Mesenteric fat pad (tissue), 1 donor: ENCODE data around the gene PJVK. TPM values are rescaled to one million over a fixed set of nuclear protein-coding genes. Genes with fewer than 3 reads are reported as not detected.
A peak's percentile ranks its signal among the peaks of the same experiment; 100 is the strongest.

ENCODE experiments used
- DNase-seq: peaks from one replicate; pipeline ENCODE4 v3.0.0-alpha.2; 2020; ENCODE audit warnings: low spot score
- total RNA-seq: library from RNA; stranded (reverse); fragmentation: NEBNext Ultra II Directional; extraction: Animal tissue kit (Norgen Biotek cat#: 25700); gene quantifications from one replicate; pipeline ENCODE4 v1.2.1, GENCODE V29; 2021
- donor health status: DM: yes; HTN: yes; CAD: no.

Gene PJVK
- total RNA-seq, 1 donor from 2014 or later, result 2.1 TPM

DNA sequence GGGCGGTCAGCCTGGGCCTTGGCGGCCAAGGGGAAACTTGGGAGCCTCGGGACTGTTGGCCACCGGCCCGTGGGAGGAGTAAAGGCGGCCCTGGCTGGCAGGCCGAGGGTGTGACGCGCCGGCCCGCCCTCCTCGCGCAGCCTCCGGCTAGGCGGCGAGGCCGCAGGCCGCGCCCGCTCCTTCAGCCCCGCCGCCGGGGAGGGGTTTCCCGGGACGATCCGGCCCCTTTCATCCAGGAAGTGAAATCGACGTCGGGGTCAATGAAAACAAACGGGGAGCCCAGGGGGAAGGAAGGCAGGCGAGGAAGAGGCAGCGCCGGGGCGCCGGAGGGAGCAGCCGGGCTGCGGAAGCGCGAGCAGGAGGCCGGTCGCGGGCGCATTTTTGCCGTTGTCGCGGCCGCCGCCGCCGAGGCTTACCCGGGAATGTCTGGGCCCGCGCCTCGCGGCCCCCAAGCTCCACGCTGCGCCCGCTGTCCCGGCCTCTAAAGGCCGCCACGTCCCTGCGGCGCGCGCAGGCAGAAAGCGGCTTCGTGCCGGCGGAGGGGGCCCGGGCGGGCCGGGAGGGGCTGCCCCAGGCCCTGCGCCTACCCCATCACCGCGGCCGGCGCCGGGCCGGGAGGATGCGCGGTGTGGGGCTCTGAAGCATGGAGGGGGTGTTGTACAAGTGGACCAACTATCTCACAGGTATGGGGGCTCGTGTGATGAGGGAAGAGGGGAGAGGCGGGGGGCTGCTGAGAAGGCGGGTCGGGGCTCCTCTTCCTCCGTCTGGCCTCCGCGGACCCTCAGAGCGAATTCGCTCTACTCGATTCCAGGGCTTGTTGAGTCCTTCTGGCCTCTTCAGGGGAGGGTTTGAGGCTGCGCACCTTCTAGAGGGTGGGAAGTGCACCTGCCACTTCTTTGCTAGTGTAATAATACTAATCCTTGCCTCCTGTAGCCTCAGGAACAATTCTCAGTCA, 29.3 kb downstream of the PJVK start, which contains the start of gene PLEKHA3:
TSS of gene PLEKHA3 (plus strand) at position 231 of the 955 bp plus-strand sequence. CDS start at position 644, 413 bp downstream.
- DNase-seq, result peak; percentile 99

DNA sequence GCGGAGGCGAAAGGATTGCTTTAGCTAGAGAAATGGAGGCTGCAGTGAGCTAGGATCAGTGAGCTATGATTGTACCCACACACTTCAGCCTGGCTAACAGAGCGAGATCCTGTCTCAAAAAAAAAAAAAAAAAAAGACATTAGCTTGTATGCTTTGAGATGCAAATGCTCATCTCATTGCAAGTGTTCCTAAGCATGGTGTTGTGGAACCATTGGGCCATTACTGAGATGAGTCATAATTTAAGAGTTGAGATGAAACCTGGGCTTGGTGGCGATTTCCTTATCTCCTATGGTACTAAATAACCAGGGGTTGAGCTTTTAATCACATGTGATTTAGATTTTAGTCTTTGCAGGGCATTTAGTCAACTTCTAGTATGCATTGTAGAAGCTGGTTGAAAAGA, 31.3 kb downstream of the PJVK start:
- DNase-seq, result no peak

DNA sequence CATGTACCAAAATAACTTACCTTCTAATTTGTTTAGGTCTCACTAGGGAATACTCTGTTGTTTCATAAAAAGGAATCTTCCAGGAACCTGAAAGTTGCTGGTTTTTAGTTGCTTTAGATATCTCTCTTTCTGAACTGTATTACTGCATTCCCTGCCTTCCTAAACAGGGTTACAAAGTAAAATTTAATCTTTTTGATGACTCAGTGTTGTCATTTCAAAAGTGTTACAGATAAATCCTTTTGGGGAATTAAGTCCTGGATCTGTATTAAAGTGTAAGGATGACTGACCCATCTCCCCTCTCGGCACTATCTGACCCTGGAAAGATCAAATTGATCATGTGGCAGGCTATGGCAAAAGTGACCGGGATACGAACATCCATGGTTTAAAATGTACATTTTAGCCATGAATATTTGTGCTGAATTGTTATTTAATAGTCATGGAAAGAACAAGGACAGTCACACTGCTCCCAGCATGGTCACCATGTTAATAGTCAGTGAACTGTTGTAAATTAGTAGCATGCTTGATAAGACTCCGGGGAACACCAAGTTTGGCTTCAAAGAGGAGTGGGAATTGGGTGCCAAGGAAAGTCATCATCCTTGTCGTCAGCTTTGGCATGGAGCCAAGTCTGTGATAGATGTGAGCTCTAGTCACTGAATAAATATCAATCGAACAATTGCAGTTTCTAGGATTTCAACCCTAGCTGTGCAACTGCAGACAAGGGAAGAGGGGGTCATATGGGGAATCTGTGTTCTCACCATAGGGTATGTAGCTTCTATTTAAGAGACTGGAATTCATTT, 33.3 kb downstream of the PJVK start:
- DNase-seq, result no peak

DNA sequence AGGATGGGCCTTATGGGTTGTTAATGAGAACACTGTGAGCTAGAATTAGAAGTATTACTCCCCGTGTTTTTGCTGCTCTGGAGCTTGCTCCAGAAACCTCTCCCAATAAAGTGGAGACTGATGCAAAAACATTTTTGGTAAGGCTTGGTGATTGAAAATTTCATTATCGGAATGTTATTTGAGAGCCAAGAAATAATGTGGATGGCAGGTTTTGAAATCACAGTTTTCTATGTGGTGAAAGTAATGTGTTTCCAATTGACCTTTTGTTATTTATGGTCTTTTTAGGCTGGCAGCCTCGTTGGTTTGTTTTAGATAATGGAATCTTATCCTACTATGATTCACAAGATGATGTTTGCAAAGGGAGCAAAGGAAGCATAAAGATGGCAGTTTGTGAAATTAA, 34.2 kb downstream of the PJVK start:
- no peak for DNase-seq

DNA sequence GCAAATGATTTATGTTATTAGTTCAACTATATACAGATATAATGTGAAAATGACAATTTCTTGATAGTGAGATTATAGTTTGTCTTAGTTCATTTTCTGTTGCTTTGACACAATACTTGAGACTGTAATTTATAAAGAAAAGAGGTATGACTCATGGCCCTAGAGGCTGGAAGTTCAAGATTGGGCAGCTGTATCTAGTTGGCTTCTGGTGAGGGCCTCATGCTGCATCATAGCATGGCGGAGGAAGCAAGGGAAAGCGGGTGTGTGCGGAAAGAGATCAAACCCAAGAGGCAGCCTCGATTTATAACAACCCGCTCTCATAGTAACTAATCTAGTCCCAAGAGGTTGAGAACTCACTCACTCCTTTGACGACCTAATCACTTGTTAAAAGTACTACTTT, 40.4 kb downstream of the PJVK start:
- DNase-seq, result no peak

DNA sequence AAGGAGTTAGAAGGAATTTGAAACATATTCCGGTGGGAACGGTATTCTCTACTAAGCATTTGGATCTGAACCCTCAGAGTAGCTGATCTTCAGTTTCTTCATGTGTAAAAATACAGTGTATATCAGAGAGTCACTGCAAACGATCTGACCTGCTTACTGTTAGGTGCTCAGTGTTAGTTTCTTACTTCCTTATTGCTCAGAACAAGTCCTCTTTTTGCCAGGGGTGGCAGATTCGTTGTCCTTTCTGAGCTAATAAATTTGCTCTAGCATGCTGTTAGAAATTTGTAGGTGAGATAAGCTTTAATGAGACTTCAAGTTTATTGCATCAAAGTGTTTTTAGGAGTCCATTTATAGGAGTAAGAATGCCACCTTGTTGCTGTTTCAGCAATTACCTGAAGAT, 44.9 kb downstream of the PJVK start:
- DNase-seq, result no peak

DNA sequence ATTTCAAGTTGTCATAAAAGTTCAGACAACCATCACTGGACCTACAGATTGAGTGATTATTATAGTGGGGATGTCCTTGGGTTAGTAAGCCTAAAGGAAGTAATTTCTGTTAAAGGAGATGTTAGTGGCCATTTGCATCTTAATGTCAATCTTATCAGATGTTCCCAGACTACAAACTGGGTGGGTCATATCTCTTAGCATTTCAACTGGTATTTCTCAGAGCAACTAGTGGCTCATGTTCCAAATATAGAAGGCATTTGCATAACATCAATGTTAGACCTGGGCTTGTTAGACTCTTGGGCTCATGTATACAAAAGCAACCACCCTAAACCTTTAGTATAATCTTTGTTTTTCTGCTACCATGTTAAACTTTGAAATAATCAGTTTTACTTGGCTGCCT, 47.0 kb downstream of the PJVK start:
- no peak for DNase-seq

DNA sequence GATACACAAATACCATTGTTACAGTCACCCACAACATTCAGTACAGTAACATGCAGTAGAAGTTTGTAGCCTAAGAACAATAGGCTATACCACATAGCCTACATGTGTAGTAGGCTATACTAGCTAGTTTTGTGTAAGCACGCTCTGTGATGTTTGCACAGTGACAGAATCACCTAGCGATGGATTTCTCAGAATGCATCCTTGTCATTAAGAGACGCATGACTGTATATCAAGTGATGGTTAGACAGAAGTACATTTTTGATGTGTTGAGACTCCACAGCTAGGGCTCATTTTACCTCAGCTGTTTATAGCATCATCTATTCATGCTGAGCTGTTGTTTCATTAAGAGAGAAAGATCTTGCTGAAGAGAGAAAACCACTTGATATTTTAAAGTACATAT, 48.5 kb downstream of the PJVK start:
- DNase-seq, result no peak

DNA sequence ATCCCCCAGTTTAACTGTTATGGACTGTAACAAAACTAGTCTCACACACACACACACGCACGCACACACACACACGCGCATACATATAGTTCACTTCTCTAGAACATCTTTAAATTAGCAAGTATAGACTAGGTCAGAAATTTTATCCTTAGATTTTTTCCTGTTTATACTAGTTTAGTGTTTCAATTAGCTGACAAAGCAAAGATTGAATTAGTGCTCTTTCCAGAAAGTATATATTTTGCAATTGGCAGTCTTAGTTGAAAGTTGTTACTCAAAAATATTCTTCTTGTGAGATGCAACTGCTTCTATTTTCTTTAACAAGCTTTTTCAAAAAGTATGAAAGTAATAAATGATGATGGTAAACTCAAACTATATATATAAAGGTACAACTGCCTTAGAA, 51.6 kb downstream of the PJVK start:
- no peak for DNase-seq

DNA sequence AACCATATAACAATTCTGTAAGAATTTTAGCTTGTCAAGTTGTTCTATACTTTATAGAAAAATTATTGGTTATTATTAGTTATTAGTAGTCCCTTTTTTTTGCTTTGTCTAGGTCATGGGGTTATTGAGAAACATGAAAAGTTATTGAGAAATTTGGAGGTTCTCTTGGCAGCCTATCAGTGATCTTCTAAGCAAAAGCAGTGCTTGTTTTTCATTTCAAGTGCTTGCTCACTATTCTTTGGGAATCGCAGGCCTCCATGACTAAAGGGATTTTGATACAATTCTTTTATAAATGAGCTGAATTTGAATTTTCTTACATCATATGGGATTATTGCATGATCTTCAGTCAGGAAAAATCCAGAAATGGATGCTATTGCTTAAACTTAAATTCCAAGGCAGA, 54.9 kb downstream of the PJVK start:
- DNase-seq, result no peak

DNA sequence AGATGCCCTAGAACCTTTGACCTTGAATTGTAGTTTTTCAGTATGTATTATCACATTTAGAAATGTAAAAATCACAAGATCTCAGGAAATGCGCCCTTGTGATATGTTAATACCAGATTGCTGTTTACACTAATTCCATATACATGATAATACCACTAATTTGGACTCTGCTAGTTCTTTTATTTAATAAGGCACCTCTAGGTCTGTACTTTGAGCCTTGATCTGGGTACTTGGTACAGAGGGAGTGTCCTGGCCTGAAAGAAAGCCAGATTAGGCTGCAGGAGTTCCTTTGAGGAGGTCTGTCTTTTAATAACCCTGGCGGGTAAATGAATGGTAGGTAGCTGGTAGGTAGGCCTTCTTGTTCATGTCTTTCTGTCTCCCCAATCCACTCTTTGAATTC, 55.3 kb downstream of the PJVK start:
- DNase-seq, result no peak

DNA sequence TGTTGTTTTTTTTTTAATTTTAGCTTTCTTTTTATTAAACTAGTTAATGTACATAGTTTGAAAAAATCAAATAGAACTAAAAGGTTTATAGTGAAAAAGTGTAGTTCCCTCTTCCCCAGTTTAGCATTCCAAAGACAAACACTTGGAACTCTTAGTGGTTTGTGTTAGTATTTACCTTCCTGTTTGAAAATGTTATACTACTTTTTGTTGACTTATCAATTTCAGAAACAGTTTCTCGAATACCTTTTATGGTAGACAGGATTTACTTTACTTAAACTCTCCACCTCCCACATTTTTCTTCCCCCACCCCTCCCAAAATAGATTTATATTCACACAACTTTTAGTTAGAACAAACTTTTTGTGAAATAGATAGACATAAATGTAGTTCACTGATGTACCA, 55.8 kb downstream of the PJVK start:
- no peak for DNase-seq

DNA sequence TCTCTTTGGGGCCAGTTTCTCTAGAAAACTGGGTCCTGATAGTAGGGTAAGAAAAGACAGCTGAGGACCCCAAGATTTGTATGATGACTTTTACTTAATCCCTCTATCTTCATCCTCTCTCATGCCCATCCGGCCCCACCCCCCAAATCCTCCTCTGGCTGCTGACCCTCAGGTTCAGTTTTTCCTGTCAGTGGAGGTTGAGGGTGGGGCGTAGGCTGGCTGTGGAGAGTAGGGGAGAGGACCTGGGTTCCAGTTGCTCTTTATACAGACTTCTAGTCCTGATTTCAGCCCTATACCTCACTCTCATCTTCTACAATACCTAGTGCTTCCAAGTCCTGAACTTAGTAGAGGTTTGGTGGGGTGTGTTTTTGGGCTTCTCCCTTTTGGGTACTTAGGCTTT, 57.5 kb downstream of the PJVK start:
- DNase-seq, result no peak

DNA sequence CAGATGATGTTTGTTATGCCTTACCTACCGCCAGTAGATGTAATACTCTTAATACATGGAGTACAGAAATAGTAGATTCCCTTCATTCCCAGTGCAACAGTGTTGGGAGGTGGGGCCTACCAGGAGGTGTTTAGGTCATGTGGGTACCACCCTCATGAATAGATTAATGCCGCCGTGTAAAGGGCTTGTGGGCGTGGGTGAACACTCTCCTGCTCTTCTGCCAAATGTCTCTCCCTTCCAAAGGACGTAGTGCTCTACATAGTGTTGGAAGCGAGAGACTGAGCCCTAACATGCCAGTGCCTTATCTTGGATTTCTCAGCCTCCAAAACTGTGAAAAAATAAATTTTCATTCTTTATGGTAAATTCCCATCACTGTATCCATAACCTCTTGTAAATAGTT, 59.2 kb downstream of the PJVK start:
- no peak for DNase-seq

Other genes with a start within 250 kb of the PJVK start
- gene PRKRA, start 203 bp upstream of the PJVK start, total RNA-seq, result 42.6 TPM
- 5.5 TPM for gene FKBP7, start 27.2 kb downstream of the PJVK start, total RNA-seq
- gene PLEKHA3, start 29.1 kb downstream of the PJVK start, total RNA-seq, result 35.4 TPM